Limb (tissue), 2 donors: Measurements from ENCODE around the gene GPX2.

Experiments used
- DNase-seq, 2 donors: peaks; one replicate each; pipeline ENCODE4 v3.0.0-alpha.2; 2016; ENCODE audit errors: extremely low spot score in 2 of 2

The GPX2 gene

DNA sequence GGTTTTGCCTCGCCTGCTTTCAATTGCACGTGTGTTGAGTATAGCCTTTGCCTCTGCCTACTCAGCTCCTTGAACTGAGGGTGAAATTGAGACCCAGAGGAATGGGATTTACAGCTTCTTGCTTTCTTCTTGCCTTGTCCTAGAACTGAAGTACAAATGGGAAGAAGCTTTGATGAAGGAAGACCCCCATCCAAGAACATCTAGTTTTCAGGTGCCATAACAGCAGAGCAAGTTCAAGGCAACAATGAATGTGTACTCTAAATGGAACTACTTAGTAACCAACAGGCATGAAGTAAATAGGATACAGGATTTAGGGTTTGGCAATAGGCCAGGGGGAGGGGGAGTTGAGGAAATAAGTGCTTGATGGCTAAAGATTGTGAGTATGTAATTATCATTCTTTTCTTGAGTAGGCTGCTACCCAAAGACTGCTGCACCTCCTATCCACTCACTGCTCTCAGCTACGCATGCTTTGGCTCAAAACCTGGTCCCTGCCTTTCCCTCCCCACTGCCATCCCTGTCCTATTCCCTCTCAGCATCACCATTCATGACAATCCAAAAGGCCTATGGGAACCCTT is 2.1 kb downstream of the GPX2 start:
- DNase-seq: no peak

DNA sequence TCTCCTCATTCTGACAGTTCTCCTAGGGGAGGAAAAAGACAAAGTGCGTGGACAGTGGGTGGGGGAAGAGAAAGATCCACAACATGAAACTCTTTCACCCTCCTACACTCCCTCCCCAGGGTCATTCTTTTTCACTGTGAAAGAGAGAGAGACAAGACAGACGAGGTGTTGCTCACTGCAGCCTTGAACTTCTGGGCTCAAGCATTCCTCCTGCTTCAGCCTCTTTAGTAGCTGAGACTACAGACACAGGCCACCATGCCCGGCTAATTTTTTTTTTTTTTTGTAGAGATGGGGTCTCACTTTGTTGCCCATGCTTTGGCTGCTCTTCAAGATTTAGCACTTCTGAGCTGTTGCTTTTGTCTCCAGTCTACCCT is 2.7 kb downstream of the GPX2 start:
- DNase-seq: no peak

DNA sequence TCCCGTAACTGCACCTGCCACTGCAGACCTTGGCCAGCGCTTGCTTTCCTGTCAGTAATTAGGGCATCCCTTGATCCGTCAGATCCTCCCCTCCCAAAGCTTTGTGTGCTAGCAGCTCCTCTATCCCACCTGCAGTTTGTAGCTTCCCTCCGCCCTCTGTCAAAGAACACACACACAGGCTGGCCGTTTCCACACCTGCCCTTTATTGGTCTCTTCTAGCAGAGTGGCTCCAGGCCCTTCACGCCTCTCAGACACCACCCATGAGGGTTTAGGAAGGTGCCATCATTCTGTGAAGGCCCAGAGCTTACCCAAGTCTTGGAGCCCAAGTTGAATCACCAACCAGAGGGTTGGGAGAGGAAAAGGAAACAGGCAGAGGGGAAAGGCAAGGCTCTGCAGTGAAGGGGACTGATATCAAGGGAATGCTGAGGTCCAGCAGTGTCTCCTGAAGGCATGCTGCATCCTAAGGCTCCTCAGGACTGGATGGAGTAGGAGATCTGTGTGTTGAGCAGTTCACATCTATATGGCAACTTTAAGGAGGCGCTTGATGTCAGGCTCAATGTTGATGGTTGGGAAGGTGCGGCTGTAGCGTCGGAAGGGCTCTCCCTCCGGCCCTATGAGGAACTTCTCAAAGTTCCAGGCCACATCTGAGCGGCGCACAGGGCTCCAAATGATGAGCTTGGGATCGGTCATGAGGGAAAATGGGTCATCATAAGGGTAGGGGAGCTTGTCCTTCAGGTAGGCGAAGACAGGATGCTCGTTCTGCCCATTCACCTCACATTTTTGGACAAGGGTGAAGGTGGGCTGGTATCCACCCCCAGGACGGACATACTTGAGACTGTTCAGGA is 3.4 kb downstream of the GPX2 start:
- DNase-seq: no peak

DNA sequence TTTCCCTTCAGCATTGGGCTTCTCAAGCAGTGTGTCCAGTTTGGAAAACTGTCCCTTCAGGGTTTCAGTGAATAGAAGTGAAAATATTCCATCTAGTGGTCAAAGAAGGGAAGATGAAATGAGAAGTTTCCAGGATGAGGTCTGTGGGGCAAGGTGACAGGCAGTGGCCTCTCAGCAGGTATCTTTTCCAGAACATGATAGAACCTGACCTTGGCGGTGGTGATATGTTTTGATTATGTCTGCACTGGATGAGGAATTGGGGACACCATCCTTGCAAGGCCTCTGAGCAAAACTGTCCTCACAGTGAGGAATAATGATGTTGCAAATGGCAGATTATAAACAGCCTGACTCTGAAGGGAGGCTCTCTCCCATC is 4.7 kb downstream of the GPX2 start:
- DNase-seq: no peak

DNA sequence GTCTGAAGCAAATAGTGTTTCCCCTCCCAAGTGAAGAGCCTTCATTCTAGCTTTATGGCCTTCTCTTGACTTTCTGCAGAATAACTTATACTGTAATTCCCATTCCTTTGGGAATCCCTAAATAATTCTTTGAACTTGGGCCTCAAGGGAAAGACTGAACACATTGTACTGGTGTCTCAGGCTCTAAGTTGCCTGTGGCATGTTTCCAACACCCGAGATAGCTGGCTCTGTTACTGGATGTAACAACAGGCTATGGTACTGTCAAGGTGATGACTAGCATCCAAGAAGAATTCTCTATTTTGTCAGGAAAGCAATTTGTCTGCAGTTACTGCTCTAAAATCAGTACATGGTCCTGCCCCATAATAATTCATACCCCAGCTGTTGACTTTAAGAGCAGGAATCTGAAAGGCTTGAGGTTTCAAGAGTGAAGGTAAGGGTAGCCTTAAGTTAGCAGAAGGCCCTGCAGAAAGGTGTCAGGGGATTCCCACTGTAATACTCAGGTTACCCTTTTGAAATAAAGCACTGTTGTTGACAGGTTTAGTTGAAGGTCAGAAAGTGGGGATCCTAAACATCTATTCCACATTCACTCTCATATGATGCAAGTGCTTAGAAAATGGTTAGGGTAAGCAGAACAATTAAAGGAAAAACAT is 5.2 kb downstream of the GPX2 start:
- DNase-seq: no peak

DNA sequence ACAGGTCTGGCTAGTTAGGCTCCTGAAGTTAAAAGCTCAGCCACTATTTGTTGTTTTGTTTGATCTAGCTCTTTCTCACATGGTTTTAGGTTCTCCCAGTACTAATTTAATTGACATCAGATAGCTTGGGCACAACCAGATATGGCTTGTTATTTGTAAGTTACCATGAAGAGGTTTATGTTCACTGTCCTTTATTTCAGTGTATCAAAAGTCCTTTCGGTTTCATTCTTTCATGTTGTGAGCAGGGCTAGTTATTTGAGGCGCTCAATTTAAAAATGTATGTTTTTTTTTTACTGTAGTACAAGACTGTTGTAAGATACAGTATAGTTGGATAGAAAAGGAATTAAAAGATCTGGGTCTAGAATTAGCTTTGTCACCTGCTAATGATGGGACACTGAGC is 7.0 kb downstream of the GPX2 start:
- DNase-seq: no peak

DNA sequence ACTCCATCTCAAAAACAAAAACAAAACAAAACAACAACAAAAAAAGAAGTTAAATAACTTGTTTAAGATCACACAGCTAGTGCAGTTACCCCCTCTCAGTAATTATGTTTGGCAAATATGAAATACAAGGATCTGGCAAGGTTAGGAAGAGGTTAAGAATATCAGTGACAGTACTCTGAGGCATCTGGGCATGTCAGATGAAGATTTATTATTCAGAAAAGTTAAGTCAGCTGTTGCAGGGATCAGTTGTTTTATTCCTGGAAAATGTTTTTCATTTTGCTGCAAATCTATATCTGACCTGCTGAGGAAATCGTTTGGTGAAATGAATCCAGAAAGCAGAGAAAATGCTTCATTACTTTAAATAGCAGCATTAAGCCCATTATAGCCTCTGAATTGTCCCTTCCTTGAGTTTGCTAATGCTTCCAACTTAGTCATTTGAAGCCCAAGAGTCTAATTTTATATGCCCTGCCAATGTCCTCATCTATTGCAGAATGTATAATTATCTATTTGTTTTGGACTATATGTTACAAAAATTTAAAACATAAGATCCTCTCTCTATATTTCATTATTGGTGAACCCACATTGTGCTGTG is 8.1 kb downstream of the GPX2 start:
- DNase-seq: peak in 1 of 2 donors; percentile 10

DNA sequence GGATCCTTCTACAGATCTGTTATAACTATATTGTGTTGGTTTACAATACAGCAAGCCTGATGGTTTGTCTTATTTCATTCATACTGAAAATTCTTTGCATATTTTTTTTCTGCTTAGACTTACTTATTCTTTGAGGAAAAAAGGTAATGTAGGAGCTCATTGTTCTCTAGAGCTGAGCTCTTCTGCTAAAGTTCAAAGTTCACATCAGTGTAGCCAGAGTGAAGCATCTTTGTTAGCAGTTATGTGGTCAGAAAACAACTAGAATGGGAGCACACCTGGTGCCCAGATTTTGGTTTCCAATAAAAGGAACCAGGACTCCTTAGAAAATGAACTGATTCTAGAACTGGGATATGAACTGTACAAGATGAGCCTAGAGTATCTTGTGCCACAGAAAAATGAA is 10.3 kb downstream of the GPX2 start:
- no peak for DNase-seq

DNA sequence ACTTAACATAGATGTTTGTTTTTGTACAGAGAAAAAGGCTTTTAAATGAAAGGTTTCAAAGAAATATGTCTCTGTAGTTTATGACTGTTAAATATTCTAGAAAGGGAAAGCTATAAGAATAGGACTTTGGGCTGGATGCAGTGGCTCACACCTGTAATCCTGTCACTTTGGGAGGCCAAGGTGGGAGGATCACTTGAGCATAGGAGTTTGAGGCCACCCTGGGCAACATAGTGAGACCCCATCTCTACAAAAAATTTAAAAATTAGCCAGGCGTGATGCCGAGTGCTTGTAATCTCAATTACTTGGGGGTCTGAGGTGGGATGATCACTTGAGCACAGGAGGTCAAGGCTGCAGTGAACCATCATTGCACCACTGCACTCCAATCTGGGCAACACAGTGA is 11.4 kb downstream of the GPX2 start:
- DNase-seq: no peak

DNA sequence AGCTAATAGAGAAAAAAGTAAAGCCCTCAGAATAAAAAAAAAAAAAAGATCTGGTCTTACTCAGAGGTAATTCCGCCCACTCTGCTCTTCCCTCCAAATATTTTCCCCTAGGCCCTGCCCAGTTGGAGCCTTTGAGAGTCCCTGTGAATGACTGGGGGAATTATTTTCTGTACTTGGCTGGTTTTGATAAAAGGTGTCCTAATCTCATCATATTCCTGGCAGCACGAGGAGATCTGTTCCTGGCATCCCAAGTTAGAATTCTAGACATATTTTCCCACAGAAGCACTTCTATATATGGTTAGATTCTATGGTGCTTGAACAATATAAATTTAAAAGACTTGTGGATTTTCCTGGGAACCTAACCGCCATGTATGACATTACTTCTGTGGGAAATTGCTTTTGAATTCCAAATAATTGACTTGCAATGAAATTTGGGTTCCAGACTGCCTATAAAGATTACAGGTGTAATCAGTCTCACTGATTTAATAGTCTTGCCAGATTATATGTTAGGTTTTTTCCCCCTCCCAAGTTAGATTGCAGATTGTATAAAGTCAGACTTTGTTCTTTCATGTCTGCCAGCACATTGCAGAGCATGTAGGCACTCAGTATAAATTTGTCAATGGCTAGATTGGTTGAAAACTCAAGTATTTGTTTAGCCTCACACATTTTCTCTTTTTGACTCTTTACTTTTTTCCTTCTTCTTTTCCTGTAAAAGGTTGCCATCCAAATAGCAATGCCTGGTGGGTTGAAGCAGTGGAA is 12.3 kb downstream of the GPX2 start:
- DNase-seq: peak in 1 of 2 donors; percentile 33

DNA sequence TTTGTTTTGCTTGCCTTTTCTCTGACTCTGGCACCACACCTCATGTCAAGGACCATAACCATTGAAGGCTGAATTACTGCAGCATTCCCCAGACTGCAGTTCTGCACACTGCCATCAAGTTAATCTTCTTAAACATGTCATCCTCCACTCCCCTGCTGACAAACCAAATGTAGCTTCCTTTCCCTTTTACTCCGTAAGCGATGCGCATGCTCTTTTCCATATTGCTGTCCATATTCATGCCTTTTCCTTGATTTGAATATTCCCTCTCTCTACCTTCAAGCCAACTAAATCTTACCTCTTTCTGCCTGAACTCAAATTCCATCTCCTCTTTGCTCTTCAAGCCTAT is 13.6 kb downstream of the GPX2 start:
- no peak for DNase-seq

DNA sequence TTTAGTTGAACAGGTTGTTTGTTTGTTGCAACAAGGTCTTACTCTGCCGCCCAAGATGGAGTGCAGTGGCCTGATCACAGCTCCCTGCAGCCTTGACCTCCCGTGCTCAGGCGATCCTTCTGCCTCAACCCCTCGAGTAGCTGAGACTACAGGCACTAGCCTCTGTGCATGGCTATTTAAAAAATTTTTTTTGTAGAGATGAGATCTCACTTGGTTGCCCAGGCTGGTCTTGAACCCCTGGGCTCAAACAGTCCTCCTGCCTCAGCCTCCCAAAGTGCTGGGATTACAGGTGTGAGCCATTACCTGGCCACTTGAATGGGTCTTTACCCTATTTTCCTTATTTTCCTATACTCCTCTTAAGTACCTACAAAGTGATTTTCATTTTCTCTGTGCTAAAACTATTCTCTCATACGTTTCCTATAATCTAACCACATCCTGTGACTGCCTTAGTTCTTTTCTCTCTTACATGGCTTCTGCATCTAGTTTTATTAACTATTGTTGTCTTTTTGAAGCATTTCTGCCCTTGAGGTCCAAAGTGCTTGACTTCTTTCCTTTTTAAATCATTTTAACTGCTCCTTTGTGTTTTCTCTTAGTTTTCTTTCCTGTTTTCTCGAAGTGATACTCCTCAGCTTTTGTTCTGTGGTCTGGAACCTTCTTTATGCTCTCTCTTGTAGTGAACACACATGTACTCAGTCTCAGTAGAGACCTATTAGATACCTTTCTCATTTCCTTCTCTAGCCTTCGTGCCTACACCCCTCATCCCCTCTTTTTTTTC is 14.1 kb downstream of the GPX2 start:
- no peak for DNase-seq

DNA sequence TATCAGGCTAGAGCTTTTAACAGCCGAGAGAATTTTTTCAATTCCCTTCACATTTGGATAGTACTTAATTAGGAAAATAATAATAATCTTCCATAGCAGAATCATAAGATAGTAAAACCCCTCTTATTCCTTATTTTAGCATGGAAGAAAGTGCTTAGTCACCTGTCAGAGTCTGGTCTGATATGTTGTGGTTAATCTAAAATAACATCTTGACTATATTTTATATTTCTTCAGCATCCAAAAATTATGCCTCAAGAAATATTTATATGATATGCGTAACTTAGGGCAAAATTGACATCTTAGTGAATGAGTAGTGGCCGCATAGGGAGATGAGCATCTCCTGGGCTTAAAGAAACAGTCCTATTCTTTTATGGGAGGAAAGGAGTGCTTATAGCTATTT is 15.5 kb downstream of the GPX2 start:
- DNase-seq: no peak

DNA sequence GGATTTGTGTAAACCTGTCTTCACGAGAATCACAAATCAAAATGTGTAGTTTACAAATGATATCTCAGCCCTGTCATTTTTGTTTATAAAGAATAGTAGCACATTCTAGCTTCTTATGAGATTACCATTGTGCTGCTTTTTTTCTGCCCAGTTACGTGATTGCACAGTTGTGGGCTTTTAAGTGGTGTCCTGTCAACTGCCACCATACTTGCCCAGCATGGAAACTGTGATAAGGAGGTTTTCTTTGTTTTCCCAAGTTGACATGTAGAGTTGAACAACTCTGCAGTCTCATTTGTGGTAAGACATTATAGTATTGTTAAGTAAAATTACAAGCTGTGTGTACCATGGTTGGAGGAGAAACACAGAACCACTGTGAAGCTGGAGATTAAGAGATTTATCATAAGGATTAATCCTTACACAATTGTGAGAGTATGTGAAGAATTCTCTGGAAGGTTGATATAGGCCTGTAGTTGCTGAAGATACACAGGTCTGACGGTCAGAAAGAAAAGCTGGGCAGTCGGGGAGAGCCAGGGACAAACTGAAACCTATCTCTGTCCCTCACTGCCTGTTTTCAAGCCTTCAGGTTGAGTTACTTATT is 16.0 kb downstream of the GPX2 start:
- no peak for DNase-seq

DNA sequence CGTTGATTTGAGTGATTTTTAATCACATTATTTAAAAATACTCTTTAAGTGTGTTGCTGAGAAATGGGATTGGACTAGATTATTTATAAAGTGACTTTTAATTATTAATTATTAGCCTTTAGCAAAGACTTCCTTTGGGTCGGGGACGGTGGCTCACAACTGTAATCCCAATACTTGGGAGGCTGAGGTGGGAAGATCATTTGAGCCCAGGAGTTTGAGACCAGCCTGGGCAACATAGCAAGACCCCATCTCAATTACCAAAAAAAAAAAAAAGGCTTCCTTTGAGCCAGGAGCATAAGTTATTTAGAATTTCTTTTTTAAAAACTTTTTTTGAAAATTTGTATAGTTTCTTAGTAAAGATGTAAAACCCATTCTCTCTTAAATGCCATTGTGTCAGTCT is 19.5 kb downstream of the GPX2 start:
- DNase-seq: no peak

DNA sequence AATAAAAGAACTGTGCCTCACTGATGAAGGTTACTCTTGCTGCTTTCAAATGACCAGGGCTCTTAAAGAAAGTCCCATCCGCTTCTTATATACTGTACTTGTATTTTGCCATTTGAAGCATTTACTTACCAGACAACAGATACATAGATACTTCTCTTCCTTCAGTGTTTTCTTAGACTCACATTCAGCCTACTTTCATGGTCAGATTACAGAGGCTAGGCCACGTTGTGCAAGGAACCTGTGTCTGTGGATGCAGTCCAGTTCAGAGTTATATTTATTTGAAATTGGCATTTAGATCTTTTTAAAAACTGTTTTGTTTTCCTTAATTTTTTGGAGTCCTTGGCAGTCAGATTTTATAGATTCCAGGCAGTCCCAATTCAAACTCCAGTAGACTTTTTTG is 22.1 kb downstream of the GPX2 start:
- no peak for DNase-seq

DNA sequence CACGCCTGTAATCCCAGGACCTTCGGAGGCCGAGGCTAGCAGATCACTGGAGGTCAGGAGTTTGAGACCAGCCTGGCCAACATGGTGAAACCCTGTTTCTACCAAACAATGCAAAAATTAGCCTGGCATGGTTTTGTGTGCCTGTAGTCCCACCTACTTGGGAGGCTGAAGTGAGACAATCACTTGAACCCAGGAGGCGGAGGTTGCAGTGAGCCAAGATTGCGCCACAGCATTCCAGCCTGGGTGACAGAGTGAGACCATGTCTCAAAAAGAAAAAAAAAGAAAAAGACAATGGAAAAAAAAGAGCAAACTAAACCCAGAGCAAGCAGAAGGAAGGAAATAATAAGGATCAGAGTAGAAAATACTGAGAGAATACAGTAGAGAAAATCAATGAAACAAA is 22.9 kb downstream of the GPX2 start:
- no peak for DNase-seq

DNA sequence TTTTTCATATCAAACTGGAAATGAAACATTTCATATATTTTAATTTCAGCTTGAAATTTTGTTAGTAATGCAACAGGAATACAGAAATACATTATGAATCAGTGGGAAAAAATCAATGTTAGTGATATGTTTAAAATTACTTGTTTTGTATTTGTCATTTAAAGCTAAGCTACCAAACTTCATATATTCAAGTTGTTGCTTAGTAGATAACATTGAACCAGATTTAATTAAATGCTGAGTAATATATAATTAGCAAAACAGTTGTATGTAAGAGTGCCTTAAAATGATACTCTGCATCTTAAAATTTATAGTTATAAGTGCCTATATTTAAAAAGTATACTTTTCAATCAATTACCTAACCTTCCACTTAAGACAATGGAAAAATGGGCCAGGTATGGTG is 23.3 kb downstream of the GPX2 start:
- no peak for DNase-seq

DNA sequence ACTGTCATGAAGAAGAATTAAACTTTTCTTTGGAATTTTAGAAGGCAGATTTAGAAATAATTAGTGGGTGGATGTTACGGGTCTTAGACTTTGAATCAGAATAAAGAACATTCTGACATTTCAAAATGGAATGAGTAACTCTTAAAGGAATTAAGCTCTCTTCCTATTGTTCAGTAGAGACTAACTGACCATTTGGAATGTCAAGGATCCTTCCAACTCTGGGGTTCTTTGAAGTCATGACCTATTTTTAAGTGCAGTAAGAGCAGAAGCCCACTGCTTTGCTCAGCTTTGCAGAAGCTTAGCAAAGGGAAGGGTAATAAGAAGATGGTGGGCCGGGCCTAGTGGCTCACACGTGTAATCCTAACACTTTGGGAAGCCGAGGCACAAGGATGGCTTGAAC is 24.3 kb downstream of the GPX2 start:
- DNase-seq: no peak

DNA sequence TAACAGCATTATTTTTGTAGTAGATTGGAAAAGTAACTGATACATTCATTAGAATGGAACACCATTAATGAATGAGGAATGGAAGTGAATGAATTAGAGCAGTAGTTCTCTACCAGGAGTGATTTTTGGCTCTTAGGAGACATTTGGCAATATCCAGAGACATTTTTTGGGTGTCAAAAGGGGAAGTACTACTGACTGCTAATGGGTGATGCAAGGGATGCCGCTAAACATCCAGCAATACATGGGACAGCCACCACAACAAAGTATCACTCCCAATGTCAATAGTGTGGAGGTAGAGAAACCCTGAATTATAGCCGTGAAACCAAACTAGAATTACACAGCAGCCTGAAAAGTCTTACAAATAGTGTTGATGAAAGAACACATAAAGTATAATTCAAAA is 26.7 kb downstream of the GPX2 start:
- DNase-seq: no peak

DNA sequence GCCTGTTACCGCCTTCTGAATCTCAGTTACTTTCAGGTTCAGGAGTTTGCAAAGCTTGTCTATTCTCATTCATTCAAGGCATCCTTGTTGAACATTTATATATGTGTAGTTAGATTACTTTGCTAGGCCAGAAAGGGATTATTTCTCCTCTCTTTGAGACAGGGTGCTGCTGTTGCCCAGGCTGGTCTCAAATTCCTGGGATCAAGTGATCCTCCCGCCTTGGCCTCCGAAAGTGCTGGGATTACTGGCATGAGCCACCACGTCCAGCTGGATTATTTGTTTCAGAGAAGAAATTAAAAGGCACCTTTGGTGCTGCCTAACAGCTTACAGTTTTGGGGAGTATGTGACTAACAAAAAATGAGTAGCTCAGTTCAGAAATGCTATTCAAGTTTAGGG is 27.5 kb downstream of the GPX2 start:
- no peak for DNase-seq
